AG09319 (cell line): ENCODE data around the gene ECM1.

ENCODE experiments used
- DNase-seq: peaks from one replicate; pipeline ENCODE4 v3.0.0-alpha.2; 2010; ENCODE audit warnings: low read depth; ENCODE audit errors: extremely low read depth
- TF ChIP-seq, protein P1 (sequence below): IDR thresholded peaks from 2 replicates; pipeline ENCODE4 v1.5.1; 2011; ENCODE audit warnings: low read depth, mild to moderate bottlenecking, inconsistent platforms, low read length, moderate library complexity

The ECM1 gene

DNA sequence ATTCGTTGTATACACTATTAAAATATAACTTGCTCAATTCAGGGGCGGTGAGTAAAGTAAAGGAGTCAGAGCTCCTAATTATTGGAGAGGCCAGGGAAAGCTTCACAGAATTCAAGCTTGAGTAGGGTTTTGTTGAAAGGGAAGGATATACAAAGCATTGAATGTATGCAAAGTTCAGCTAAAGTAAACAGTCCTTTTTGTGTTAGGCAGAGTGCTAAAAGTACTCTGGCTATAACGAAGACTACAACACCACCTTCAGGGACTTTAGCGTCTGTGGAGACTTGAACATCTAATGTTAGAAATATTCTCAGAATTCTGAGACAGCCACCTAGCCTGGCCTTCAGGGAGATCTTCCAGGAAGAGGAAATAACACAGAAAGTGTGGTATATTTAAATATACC lies 8.7 kb downstream of the ECM1 start:
- TF ChIP-seq, protein P1, sequence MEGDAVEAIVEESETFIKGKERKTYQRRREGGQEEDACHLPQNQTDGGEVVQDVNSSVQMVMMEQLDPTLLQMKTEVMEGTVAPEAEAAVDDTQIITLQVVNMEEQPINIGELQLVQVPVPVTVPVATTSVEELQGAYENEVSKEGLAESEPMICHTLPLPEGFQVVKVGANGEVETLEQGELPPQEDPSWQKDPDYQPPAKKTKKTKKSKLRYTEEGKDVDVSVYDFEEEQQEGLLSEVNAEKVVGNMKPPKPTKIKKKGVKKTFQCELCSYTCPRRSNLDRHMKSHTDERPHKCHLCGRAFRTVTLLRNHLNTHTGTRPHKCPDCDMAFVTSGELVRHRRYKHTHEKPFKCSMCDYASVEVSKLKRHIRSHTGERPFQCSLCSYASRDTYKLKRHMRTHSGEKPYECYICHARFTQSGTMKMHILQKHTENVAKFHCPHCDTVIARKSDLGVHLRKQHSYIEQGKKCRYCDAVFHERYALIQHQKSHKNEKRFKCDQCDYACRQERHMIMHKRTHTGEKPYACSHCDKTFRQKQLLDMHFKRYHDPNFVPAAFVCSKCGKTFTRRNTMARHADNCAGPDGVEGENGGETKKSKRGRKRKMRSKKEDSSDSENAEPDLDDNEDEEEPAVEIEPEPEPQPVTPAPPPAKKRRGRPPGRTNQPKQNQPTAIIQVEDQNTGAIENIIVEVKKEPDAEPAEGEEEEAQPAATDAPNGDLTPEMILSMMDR: no peak
- DNase-seq: no peak

DNA sequence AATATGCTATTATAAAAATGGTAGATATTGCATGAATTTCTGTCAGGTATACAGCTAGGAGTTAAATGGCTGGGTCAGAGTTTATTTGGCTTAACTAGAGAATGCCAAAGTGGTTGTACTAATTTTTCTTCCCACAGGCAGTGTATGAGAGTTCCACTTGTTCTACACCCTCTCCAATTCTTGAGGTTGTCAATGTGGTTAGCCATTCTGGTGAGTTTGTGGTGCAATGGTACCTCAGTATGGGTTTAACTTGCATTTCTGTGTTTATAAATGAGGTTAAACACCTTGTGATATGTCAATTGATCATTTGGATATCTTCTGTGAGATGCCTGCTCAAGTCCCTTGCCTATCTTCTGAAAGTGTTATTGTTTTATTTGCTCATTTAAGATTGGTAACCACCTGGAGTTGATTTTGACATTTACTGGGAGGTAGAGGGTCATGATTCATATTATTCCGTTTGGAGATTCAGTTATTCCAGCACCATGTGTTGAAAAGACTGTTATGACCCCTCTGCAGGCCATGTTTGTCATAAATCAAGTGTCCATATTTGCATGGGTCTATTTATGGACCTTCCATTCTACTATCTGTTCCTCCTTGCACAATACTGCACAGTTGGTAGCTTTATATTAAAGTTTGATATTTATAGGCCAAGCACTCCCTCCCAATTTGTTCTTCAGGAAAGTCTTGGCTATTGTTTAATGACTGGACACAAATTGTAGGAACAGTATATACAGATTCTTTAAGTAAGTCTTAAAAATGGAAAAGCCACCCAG lies 13.5 kb downstream of the ECM1 start:
- no peak for DNase-seq
- TF ChIP-seq, protein P1: no peak

DNA sequence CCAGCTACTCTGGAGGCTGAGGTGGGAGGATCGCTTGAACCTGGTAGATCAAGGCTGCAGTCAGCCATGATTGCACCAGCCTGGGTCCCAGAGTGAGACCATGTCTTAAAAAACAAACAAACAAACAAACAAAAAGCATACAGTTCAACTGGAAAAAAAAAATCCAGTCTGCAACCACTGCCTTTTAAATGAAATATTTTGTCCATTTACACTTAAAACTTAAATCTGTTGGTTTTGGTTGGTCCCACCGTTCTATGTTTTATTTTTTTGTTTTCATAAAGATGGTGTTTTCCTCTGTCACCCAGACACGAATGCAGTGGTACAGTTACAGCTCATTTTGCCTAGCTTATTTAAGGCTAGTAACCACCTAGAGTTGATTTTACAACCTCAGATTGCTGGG lies 17.4 kb downstream of the ECM1 start:
- TF ChIP-seq, protein P1: no peak
- DNase-seq: no peak

DNA sequence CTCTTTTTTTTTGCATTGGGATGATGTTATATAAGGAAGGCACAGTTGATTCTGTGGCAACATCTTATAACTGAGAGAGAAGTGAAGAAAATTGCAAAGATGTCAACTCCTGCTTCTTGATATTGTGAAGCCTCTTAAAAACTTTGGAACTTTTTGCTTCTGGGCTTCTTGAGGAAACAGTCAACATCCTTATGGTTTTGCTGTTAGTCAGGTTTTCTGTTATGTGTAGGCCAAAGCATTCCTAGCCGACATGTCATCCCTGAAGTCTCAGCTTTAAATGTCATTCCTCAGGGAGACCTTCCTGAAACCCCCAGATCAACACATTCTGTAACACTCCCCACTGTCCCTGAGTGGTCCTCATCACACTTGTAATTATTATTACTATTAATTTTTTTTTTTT lies 20.3 kb downstream of the ECM1 start:
- no peak for DNase-seq
- TF ChIP-seq, protein P1: no peak

DNA sequence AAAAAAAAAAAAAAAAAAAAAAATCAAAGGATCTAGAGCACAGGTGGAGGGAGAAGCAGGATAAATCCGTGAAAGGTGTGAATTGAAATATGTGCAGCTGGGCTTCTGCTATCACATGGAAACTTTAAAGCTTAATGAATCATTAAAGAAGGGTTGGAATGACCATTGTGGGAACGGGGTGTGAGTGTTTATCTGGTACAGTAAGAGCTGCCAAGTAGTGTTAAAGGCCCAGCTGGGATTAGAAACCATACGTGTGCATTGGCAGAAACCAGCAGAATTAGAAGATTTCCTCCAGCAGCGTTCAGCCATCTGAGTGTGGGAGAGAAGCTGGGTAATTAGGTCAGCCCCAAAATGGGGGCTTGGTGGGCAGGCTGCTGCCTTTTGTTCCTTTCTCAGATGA lies 21.1 kb downstream of the ECM1 start:
- TF ChIP-seq, protein P1: no peak
- no peak for DNase-seq

DNA sequence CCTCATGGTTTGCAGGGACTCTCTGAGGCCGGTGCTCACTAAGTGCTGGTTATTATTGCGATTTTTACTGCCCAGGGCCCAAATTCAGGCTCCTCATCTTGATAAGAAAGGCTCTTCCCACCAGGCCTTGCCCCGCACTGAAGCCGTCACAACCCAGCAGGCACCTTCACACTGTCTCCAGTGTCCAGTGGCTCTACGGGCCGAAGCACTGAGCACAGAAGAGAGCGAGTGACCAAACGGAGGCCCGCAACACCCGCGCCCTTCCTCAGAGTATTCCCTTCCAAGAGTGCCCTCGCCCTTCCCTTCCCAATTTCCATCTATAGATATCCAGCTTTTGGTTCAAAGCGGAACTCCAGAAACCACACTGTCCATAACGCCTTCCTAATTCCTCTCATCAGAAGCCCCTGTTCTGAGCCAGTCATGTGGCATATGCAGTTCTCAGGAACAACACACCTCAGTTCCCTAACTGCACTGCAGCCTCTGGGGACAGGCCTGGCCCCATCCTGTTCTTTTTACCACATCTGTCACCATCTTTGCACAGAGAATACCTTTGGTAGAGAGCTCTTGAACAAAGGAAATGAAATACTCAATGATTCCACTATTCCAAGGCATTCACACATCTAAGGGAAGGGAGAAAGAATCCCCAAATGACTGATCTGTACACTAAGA lies 22.7 kb downstream of the ECM1 start:
- TF ChIP-seq, protein P1: no peak
- DNase-seq: no peak

DNA sequence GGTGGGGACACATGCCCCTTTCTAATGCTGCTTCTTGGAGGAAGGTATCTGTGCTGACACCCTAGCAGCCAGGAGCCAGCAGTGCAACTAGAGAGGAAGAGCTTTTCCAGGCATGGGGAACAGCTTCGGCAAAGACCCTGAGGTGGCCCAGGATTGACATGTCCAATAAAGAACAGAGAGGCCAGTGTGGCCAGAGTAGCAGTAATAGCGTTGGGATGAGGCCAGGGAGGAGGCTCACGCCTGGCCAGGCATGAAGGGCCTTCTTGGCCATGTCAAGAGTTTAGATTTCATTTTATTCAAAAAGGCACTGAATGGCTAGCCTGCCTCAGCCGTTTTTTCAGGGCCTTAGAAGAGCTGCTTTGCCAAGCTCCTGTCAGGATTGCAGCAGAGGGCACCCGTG lies 25.0 kb downstream of the ECM1 start:
- no peak for DNase-seq
- TF ChIP-seq, protein P1: no peak
